Large intestine (tissue), 3 donors: ENCODE data around the gene NFATC1. TPM values are rescaled to one million over a fixed set of nuclear protein-coding genes. Genes with fewer than 3 reads are reported as not detected.

Source experiments
- DNase-seq, 2 donors: peaks; one replicate each; pipeline versions ENCODE4 v3.0.0 to v3.0.0-alpha.2; 2013
- H3K27ac ChIP-seq: one replicate; pipeline ENCODE4 v1.5.1; 2013; ENCODE audit warnings: low read length
- H3K27me3 ChIP-seq: 2 replicates; pipeline ENCODE4 v1.6.1; 2013; ENCODE audit warnings: low read length; ENCODE audit not compliant: control insufficient read depth, insufficient read depth
- H3K36me3 ChIP-seq: 2 replicates; pipeline ENCODE4 v1.6.1; 2013; ENCODE audit warnings: low read length; ENCODE audit not compliant: control insufficient read depth, insufficient read depth
- H3K4me1 ChIP-seq: one replicate; pipeline ENCODE4 v1.6.1; 2013; ENCODE audit warnings: low read length; ENCODE audit not compliant: control insufficient read depth, insufficient read depth
- H3K4me3 ChIP-seq: one replicate; pipeline ENCODE4 v1.5.1; 2013; ENCODE audit warnings: low read length
- H3K9me3 ChIP-seq: one replicate; pipeline ENCODE4 v1.6.1; 2013; ENCODE audit warnings: mild to moderate bottlenecking, low read depth, low read length, moderate library complexity; ENCODE audit not compliant: control insufficient read depth
- WGBS: methylation state at CpG from one replicate; pipeline ENCODE4 v1.1.5; 2013; ENCODE audit warnings: low lambda C conversion rate; ENCODE audit not compliant: insufficient coverage; 5-methylcytosine and 5-hydroxymethylcytosine counted together
- polyA plus RNA-seq: library from polyadenylated mRNA; unstranded; fragments of 120-200 nt; gene quantifications from one replicate; pipeline ENCODE4 v1.2.1, GENCODE V29; 2013

Gene NFATC1
- polyA plus RNA-seq, 1 donor: 6.9 TPM

GRCh38 chr18:79525556-79526467, 130.1 kb downstream of the NFATC1 start:
- Histone ChIP-seq H3K27ac (no peak overlapping the region), H3K4me3 (no peak overlapping the region)

GRCh38 chr18:79526468-79527460, 131.0 kb downstream of the NFATC1 start:
- Histone ChIP-seq H3K36me3 (no peaks in the 10 kb centered on the region), H3K4me3 (no peak overlapping the region), H3K27me3 (peaks cover 14% of the 10 kb centered on the region), H3K4me1 (no peaks in the 10 kb centered on the region), H3K9me3 (no peaks in the 10 kb centered on the region), H3K27ac (no peak overlapping the region)
- no CpG with 5 or more reads among the region's 44 CpGs for WGBS
- DNase-seq: no peak

More at GRCh38 chr18:79525556-79526467, 130.1 kb downstream of the NFATC1 start:
- H3K4me1 ChIP-seq: no peaks in the 10 kb centered on the region
- no peaks in the 10 kb centered on the region for H3K36me3 ChIP-seq
- peaks cover 5% of the 10 kb centered on the region for H3K27me3 ChIP-seq
- DNase-seq: peak in 1 of 2 donors; percentile 15
- WGBS: no CpG with 5 or more reads among the region's 39 CpGs
- H3K9me3 ChIP-seq: no peaks in the 10 kb centered on the region

GRCh38 chr18:79527656-79528315, 132.1 kb downstream of the NFATC1 start:
- Histone ChIP-seq H3K27me3 (peaks cover 24% of the 10 kb centered on the region), H3K9me3 (no peaks in the 10 kb centered on the region)
- DNase-seq: no peak

GRCh38 chr18:79528316-79528695, 132.6 kb downstream of the NFATC1 start:
- DNase-seq: no peak
- Histone ChIP-seq H3K4me3 (no peak overlapping the region), H3K27me3 (peaks cover 29% of the 10 kb centered on the region), H3K36me3 (no peaks in the 10 kb centered on the region), H3K27ac (no peak overlapping the region), H3K9me3 (no peaks in the 10 kb centered on the region), H3K4me1 (no peaks in the 10 kb centered on the region)
- WGBS: 98% methylated on average over 8 of the region's 17 CpGs

More at GRCh38 chr18:79527656-79528315, 132.1 kb downstream of the NFATC1 start:
- H3K4me3 ChIP-seq: no peak overlapping the region
- H3K36me3 ChIP-seq: no peaks in the 10 kb centered on the region
- no CpG with 5 or more reads among the region's 16 CpGs for WGBS
- no peaks in the 10 kb centered on the region for H3K4me1 ChIP-seq
- no peak overlapping the region for H3K27ac ChIP-seq

GRCh38 chr18:79528846-79529245, 133.1 kb downstream of the NFATC1 start:
- peak; percentile 30 to 42 for DNase-seq
- Histone ChIP-seq H3K4me3 (no peak overlapping the region), H3K27me3 (peaks cover 34% of the 10 kb centered on the region), H3K36me3 (no peaks in the 10 kb centered on the region), H3K4me1 (no peaks in the 10 kb centered on the region), H3K9me3 (no peaks in the 10 kb centered on the region), H3K27ac (no peak overlapping the region)
- no CpG with 5 or more reads among the region's 26 CpGs for WGBS

GRCh38 chr18:79529296-79529695, 133.6 kb downstream of the NFATC1 start:
- Histone ChIP-seq H3K27ac (no peak overlapping the region), H3K9me3 (no peaks in the 10 kb centered on the region), H3K27me3 (peaks cover 35% of the 10 kb centered on the region), H3K4me3 (no peak overlapping the region), H3K36me3 (no peaks in the 10 kb centered on the region), H3K4me1 (no peaks in the 10 kb centered on the region)
- no peak for DNase-seq
- no CpG with 5 or more reads among the region's 20 CpGs for WGBS

- peaks cover 36% of the 10 kb centered on the region for H3K27me3 ChIP-seq
- no peak overlapping the region for H3K4me3 ChIP-seq
- DNase-seq: no peak
- H3K36me3 ChIP-seq: no peaks in the 10 kb centered on the region
- WGBS: no CpG with 5 or more reads among the region's 24 CpGs
- no peak overlapping the region for H3K27ac ChIP-seq
- H3K9me3 ChIP-seq: no peaks in the 10 kb centered on the region
- H3K4me1 ChIP-seq: no peaks in the 10 kb centered on the region
Observed at GRCh38 chr18:79529991-79530390, 134.3 kb downstream of the NFATC1 start.

GRCh38 chr18:79530821-79531220, 135.1 kb downstream of the NFATC1 start:
- Histone ChIP-seq H3K36me3 (no peaks in the 10 kb centered on the region), H3K4me1 (no peaks in the 10 kb centered on the region), H3K27me3 (peaks cover 36% of the 10 kb centered on the region), H3K4me3 (no peak overlapping the region), H3K27ac (no peak overlapping the region), H3K9me3 (no peaks in the 10 kb centered on the region)
- no CpG with 5 or more reads among the region's 18 CpGs for WGBS
- DNase-seq: no peak

- H3K36me3 ChIP-seq: no peaks in the 10 kb centered on the region
- H3K9me3 ChIP-seq: no peaks in the 10 kb centered on the region
- H3K27ac ChIP-seq: no peak overlapping the region
- no peaks in the 10 kb centered on the region for H3K4me1 ChIP-seq
- DNase-seq: no peak
- no peak overlapping the region for H3K4me3 ChIP-seq
- peaks cover 36% of the 10 kb centered on the region for H3K27me3 ChIP-seq
- 100% methylated on average over 2 of the region's 20 CpGs for WGBS
Observed at GRCh38 chr18:79531386-79531785, 135.7 kb downstream of the NFATC1 start.

- H3K9me3 ChIP-seq: no peaks in the 10 kb centered on the region
- peaks cover 36% of the 10 kb centered on the region for H3K27me3 ChIP-seq
- no peak overlapping the region for H3K4me3 ChIP-seq
- no CpG with 5 or more reads among the region's 18 CpGs for WGBS
- no peak overlapping the region for H3K27ac ChIP-seq
- no peak for DNase-seq
- H3K36me3 ChIP-seq: no peaks in the 10 kb centered on the region
- H3K4me1 ChIP-seq: no peaks in the 10 kb centered on the region
Observed at GRCh38 chr18:79531926-79532312, 136.2 kb downstream of the NFATC1 start.
